Measurements from ENCODE around the gene GMCL2.

DNA sequence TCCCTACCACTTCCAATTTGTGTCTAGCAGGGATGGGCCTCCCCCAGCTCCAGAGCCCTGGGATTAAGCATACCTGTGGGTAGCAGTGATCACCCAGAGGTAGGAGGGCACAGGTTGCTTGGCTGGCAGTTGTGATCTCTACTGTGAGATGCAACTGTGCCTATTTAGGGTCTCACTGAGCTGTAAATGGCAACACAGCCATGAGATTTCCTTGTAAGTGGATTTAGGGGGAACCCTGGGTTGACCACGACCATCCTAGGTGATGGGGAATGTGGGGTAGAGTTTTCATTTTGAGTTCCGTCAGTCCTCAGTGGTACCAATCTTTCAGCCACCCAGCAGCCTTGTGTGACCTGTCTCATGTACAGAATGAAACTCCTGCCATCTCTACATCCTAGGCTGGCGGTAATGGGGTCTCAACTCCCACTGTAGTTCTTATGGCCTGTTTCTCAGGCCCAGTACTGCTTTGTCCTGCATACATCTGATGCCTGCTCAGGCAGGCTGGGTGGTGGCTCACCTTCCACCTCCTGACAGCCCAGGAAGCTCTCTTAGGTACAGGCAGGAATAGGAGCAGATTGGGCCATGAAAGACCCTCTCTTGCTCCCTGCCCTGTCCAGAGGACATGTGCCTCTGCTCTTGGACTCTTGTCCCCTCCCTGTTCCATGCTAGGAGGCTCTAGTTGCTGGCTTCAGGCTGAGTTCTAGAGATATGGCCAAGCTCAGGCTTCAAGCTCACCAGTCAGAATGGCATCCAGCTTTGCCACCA, 25.3 kb upstream of the GMCL2 start:
- TF ChIP-seq EP300 (IDR thresholded peaks at IDR 0.05) = no peak
- TF ChIP-seq, protein P1, sequence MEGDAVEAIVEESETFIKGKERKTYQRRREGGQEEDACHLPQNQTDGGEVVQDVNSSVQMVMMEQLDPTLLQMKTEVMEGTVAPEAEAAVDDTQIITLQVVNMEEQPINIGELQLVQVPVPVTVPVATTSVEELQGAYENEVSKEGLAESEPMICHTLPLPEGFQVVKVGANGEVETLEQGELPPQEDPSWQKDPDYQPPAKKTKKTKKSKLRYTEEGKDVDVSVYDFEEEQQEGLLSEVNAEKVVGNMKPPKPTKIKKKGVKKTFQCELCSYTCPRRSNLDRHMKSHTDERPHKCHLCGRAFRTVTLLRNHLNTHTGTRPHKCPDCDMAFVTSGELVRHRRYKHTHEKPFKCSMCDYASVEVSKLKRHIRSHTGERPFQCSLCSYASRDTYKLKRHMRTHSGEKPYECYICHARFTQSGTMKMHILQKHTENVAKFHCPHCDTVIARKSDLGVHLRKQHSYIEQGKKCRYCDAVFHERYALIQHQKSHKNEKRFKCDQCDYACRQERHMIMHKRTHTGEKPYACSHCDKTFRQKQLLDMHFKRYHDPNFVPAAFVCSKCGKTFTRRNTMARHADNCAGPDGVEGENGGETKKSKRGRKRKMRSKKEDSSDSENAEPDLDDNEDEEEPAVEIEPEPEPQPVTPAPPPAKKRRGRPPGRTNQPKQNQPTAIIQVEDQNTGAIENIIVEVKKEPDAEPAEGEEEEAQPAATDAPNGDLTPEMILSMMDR (IDR thresholded peaks at IDR 0.05) = no peak
- no peak for TF ChIP-seq POLR2A (IDR thresholded peaks at IDR 0.05)
- no peak for TF ChIP-seq POLR2AphosphoS5 (IDR thresholded peaks at IDR 0.05)

All from gastroesophageal sphincter (tissue), 3 donors.